ENCODE data around the gene GPR61. TPM values are rescaled to one million over a fixed set of nuclear protein-coding genes. Genes with fewer than 3 reads are reported as not detected.

The GPR61 gene
- polyA plus RNA-seq, 1 donor from 2014 or later: 9.7 TPM

- Histone ChIP-seq H3K27me3 (ENCODE audit: insufficient read depth, low read depth, low read length) (no peaks in the 10 kb centered on the region), H3K4me2 (ENCODE audit: low read length) (no peak overlapping the region), H3K79me2 (replicated peaks; ENCODE audit: insufficient read depth, low read length) (no peaks in the 10 kb centered on the region), H3K4me3 (ENCODE audit: low read length) (no peak overlapping the region), H3K9ac (ENCODE audit: low read length) (no peak overlapping the region), H3K9me2 (ENCODE audit: insufficient read depth, low read length) (no peaks in the 10 kb centered on the region), H3K36me3 (ENCODE audit: insufficient read depth, low read length) (no peaks in the 10 kb centered on the region), H2AFZ (ENCODE audit: low read depth, low read length) (no peak overlapping the region), H3K9me3 (ENCODE audit: low read length) (no peaks in the 10 kb centered on the region), H4K20me1 (ENCODE audit: insufficient read depth) (no peaks in the 10 kb centered on the region), H3F3A (ENCODE audit: insufficient read depth, low read length, poor library complexity, severe bottlenecking) (no peaks in the 10 kb centered on the region), H3K27ac (ENCODE audit: low read length) (peak overlapping the region; percentile 12)
- no peak for TF ChIP-seq TAF1 (IDR thresholded peaks at IDR 0.05; ENCODE audit: low read depth)
- TF ChIP-seq POLR2AphosphoS5 (IDR thresholded peaks at IDR 0.05): peak; percentile 24
- no peak for TF ChIP-seq EP300 (conservative IDR thresholded peaks at IDR 0.05; ENCODE audit: poor library complexity, severe bottlenecking)
- TF ChIP-seq MXI1 (conservative IDR thresholded peaks at IDR 0.05; ENCODE audit: poor library complexity, severe bottlenecking): no peak
Measured at GRCh38 chr1:109530457-109531087, 9.1 kb upstream of the GPR61 start.

GRCh38 chr1:109531380-109531779 lies 8.3 kb upstream of the GPR61 start:
- TF ChIP-seq POLR2AphosphoS5 (IDR thresholded peaks at IDR 0.05) (no peak), RAD21 (conservative IDR thresholded peaks at IDR 0.05) (no peak), EP300 (conservative IDR thresholded peaks at IDR 0.05; ENCODE audit: poor library complexity, severe bottlenecking) (no peak), CTCF (IDR thresholded peaks at IDR 0.05; ENCODE audit: poor library complexity, severe bottlenecking) (no peak), EZH2 (IDR thresholded peaks at IDR 0.05; ENCODE audit: borderline replicate concordance, insufficient read depth, low read length, poor library complexity, severe bottlenecking) (no peak), MXI1 (conservative IDR thresholded peaks at IDR 0.05; ENCODE audit: poor library complexity, severe bottlenecking) (no peak), REST (IDR thresholded peaks at IDR 0.05; ENCODE audit: borderline replicate concordance) (no peak), TAF1 (IDR thresholded peaks at IDR 0.05; ENCODE audit: low read depth) (no peak), SMC3 (conservative IDR thresholded peaks at IDR 0.05; ENCODE audit: poor library complexity) (no peak)

More at GRCh38 chr1:109531380-109531779, 8.3 kb upstream of the GPR61 start:
- H4K20me1 ChIP-seq (ENCODE audit: insufficient read depth): no peaks in the 10 kb centered on the region
- no peaks in the 10 kb centered on the region for H3K27me3 ChIP-seq (ENCODE audit: insufficient read depth, low read depth, low read length)
- H2AFZ ChIP-seq (ENCODE audit: low read depth, low read length): no peak overlapping the region
- no peaks in the 10 kb centered on the region for H3K9me2 ChIP-seq (ENCODE audit: insufficient read depth, low read length)
- no peak overlapping the region for H3K4me3 ChIP-seq (ENCODE audit: low read length)
- H3K27ac ChIP-seq (ENCODE audit: low read length): no peak overlapping the region
- H3K79me2 ChIP-seq (replicated peaks; ENCODE audit: insufficient read depth, low read length): no peaks in the 10 kb centered on the region
- no peak overlapping the region for H3K9ac ChIP-seq (ENCODE audit: low read length)
- H3K36me3 ChIP-seq (ENCODE audit: insufficient read depth, low read length): no peaks in the 10 kb centered on the region
- H3K9me3 ChIP-seq (ENCODE audit: low read length): no peaks in the 10 kb centered on the region
- no peak overlapping the region for H3K4me2 ChIP-seq (ENCODE audit: low read length)
- no peaks in the 10 kb centered on the region for H3F3A ChIP-seq (ENCODE audit: insufficient read depth, low read length, poor library complexity, severe bottlenecking)
